HepG2 (cell line): ENCODE results near the gene C1orf226. TPM values are rescaled to one million over a fixed set of nuclear protein-coding genes. Genes with fewer than 3 reads are reported as not detected.

Source experiments
- ATAC-seq: fragments of 200-7000 bp; cut with Tn5 transposase; 3 replicates; pipeline ENCODE4 v1.9.1; 2020; ENCODE audit warnings: mild to moderate bottlenecking, moderate library complexity
- BruUV-seq: library from RNA; stranded (reverse); fragments of 400-500 nt; replicated peaks from 2 replicates; lab custom pipeline; 2021; lab: Mats Ljungman, UMichigan
- CTCF ChIA-PET: fragments of 300-600 bp; formaldehyde crosslinking; extraction: SDS; loops from one replicate; lab custom pipeline; 2021; ENCODE audit warnings: low total read pairs, inconsistent platforms, low intra/inter-chr PET ratio; lab: Yijun Ruan, JAX
- POLR2A ChIA-PET: fragments of 350-600 bp; sonication (Branson Sonifier 250); formaldehyde crosslinking; loops from one replicate; lab custom pipeline; 2020; ENCODE audit warnings: antibody characterized with exemption, inconsistent platforms; lab: Yijun Ruan, JAX
- DNase-seq: peaks from one replicate; pipeline ENCODE4 v3.0.0-alpha.2; 2015; ENCODE audit warnings: low spot score
- FAIRE-seq: peaks from 3 replicates; lab custom pipeline; 2011; peaks lifted over from hg19 to GRCh38; lab: Jason Lieb, UNC
- H2AFZ ChIP-seq: one replicate; pipeline ENCODE4 v1.6.1; 2011; ENCODE audit warnings: low read length, inconsistent platforms
- H3K27ac ChIP-seq: fragments of 300-600 bp; 3 replicates; pipeline ENCODE4 v1.8.0; 2011; ENCODE audit warnings: mixed run types, mild to moderate bottlenecking, mixed read lengths, low read length, inconsistent platforms; ENCODE audit not compliant: insufficient read depth; ENCODE audit errors: extremely low read length
- H3K27me3 ChIP-seq, 2 experiments: fragments of 200-600 bp in 1 of 2; 2 replicates in 1 of 2; 3 replicates in 1 of 2; pipeline versions ENCODE4 v1.6.0 to v1.8.0; 2011; ENCODE audit warnings: low read length in 2 of 2, mild to moderate bottlenecking in 2 of 2, moderate library complexity in 2 of 2, inconsistent platforms in 1 of 2; ENCODE audit not compliant: insufficient read depth in 2 of 2, control insufficient read depth in 1 of 2
- H3K36me3 ChIP-seq, 2 experiments: fragments of 200-600 bp in 1 of 2; replicated peaks in 1 of 2; 2 replicates in 1 of 2; 3 replicates in 1 of 2; pipeline versions ENCODE4 v1.5.1 to v1.8.0; 2011; ENCODE audit warnings: low read length in 2 of 2, inconsistent platforms in 1 of 2; ENCODE audit not compliant: insufficient read depth in 2 of 2, control insufficient read depth in 1 of 2
- H3K4me1 ChIP-seq: 2 replicates; pipeline ENCODE4 v1.5.1; 2012; ENCODE audit warnings: low read length, inconsistent platforms; ENCODE audit not compliant: insufficient read depth
- H3K4me2 ChIP-seq: 2 replicates; pipeline ENCODE4 v1.6.0; 2011; ENCODE audit warnings: low read depth, low read length, inconsistent platforms
- H3K4me3 ChIP-seq, 3 experiments: fragments of 200-600 bp in 1 of 3; sonication (generic), shearing (Covaris generic) in 1 of 3; replicated peaks in 1 of 3; 2 replicates each; pipeline ENCODE4 v1.5.1; 2011 to 2016; ENCODE audit warnings: low read length in 3 of 3, inconsistent platforms in 2 of 3, low read depth in 2 of 3, mild to moderate bottlenecking in 2 of 3, control low read depth in 1 of 3, mixed read lengths in 1 of 3; ENCODE audit not compliant: insufficient read depth in 1 of 3
- H3K79me2 ChIP-seq: one replicate; pipeline ENCODE4 v1.6.1; 2011; ENCODE audit warnings: low read length, inconsistent platforms; ENCODE audit not compliant: insufficient read depth
- H3K9ac ChIP-seq: 2 replicates; pipeline ENCODE4 v1.6.0; 2011; ENCODE audit warnings: mild to moderate bottlenecking, low read depth, low read length, inconsistent platforms; ENCODE audit not compliant: insufficient read depth
- H3K9me3 ChIP-seq: 2 replicates; pipeline ENCODE4 v1.5.1; 2012; ENCODE audit warnings: mild to moderate bottlenecking, low read length
- H4K20me1 ChIP-seq: 2 replicates; pipeline ENCODE4 v1.6.0; 2011; ENCODE audit warnings: inconsistent platforms, mild to moderate bottlenecking, low read length, moderate library complexity; ENCODE audit not compliant: insufficient read depth
- DNMT3B ChIP-seq: conservative IDR thresholded peaks from 2 replicates; pipeline ENCODE4 v1.6.1; 2016; ENCODE audit warnings: missing biosample characterization, control low read depth
- HDAC1 ChIP-seq: sonication (generic); formaldehyde crosslinking; IDR thresholded peaks from 2 replicates; pipeline ENCODE4 v1.5.1; 2020; ENCODE audit warnings: mild to moderate bottlenecking, missing genetic modification reagents
- RAD51 ChIP-seq: fragments of 450-650 bp; IDR thresholded peaks from 2 replicates; pipeline ENCODE4 v1.6.1; 2016; ENCODE audit warnings: borderline replicate concordance
- RARA ChIP-seq: IDR thresholded peaks from 2 replicates; pipeline ENCODE4 v1.6.1; 2016; ENCODE audit warnings: missing genetic modification reagents, missing compliant biosample characterization
- SP2 ChIP-seq: sonication (generic); formaldehyde crosslinking; IDR thresholded peaks from 2 replicates; pipeline ENCODE4 v1.5.1; 2020; ENCODE audit warnings: mild to moderate bottlenecking, missing genetic modification reagents
- WGBS: methylation state at CpG from one replicate; pipeline ENCODE4 v1.1.6; 2017; ENCODE audit warnings: low lambda C conversion rate; 5-methylcytosine and 5-hydroxymethylcytosine counted together
- in situ Hi-C: cut with HindIII; loops from 2 replicates; pipeline ENCODE4 v1.10.0; 2017; ENCODE audit warnings: low pct_unique_long_range_greater_than_20kb; ENCODE audit not compliant: extremely low pct_ligation_motif_present
- intact Hi-C: fragments of 100-400 bp; cut with micrococcal nuclease; formaldehyde crosslinking; loops from one replicate; pipeline ENCODE4 v1.10.0; 2022; ENCODE audit not compliant: unreplicated experiment
- polyA plus RNA-seq, 8 experiments: library from polyadenylated mRNA; depleted of rRNA in 3 of 8; stranded (reverse) in 7 of 8; unstranded in 1 of 8; fragments of >200 nt; fragmentation: Illumina TruSeq in 4 of 8; extraction: Trizol in 4 of 8; gene quantifications; 2 replicates each; pipeline versions ENCODE4 v1.2.1 to v1.2.3, GENCODE V29; 2011 to 2016; ENCODE audit warnings: low read depth in 4 of 8, missing spikeins in 1 of 8, mixed read lengths in 1 of 8; ENCODE audit not compliant: insufficient read depth in 1 of 8
- total RNA-seq, 5 experiments: library from RNA; depleted of rRNA; stranded (reverse); fragments of >200 nt; fragmentation: Illumina TruSeq; extraction: Trizol; gene quantifications; 2 replicates each; pipeline ENCODE4 v1.2.3, GENCODE V29; 2016; ENCODE audit warnings: low read depth in 1 of 5
- TF ChIP-seq, protein P1 (sequence below): sonication (generic); formaldehyde crosslinking; IDR thresholded peaks from 2 replicates; pipeline ENCODE4 v1.8.1; 2023; ENCODE audit warnings: mild to moderate bottlenecking, missing genetic modification reagents

Gene C1orf226
- total and polyA plus RNA-seq, 2 of the 13 experiments (the other 11 are each of a cell fraction or from before 2014, with no cell fraction given), result 4.7 to 4.9 TPM

DNA sequence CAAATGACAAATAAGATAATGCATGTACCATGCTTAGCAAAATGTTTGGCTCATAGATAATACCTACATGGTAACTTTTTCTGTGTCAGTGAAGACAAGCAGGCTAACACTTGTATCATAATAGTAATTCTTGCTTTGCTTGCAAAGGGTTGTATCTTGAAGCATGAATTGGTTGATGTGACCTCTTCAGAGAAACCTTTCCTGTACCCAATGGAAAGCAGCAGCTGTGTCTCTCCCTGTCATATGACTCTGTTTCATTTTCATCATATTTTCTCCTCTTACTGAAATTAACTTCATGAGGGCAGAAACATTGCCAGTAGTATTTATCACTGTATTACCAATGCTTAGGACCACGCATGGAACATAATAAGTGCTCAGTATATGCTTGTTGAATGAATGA lies 26.0 kb downstream of the C1orf226 start:
- H3K4me3 ChIP-seq, result no peak overlapping the region
- no peak for DNase-seq
- BruUV-seq, result no TSS peak
- in situ Hi-C loops (no loop called here), intact Hi-C loops (no loop called here)
- no peaks in the 10 kb centered on the region for H3K9me3 ChIP-seq
- no peak overlapping the region for H3K4me2 ChIP-seq
- POLR2A ChIA-PET, result no interaction called here
- H3K27me3 ChIP-seq, result peaks cover 0 to 4% of the 10 kb centered on the region in 2 experiments; a peak in 1 of 5 replicates
- no peaks in the 10 kb centered on the region for H3K79me2 ChIP-seq
- H2AFZ ChIP-seq, result no peak overlapping the region
- FAIRE-seq, result no peak
- H3K9ac ChIP-seq, result no peak overlapping the region
- no peaks in the 10 kb centered on the region for H4K20me1 ChIP-seq
- peaks cover 9% of the 10 kb centered on the region; the same call in 1 of the 2 replicates for H3K4me1 ChIP-seq
- TF ChIP-seq HDAC1 (CRISPR knock-in tag) (no peak), SP2 (CRISPR knock-in tag) (no peak), RAD51 (no peak)
- ATAC-seq, result no peak
- WGBS, result 96% methylated on average over 1 of the region's 1 CpG
- CTCF ChIA-PET, result no interaction called here
- no peak overlapping the region for H3K27ac ChIP-seq
- no peaks in the 10 kb centered on the region for H3K36me3 ChIP-seq

DNA sequence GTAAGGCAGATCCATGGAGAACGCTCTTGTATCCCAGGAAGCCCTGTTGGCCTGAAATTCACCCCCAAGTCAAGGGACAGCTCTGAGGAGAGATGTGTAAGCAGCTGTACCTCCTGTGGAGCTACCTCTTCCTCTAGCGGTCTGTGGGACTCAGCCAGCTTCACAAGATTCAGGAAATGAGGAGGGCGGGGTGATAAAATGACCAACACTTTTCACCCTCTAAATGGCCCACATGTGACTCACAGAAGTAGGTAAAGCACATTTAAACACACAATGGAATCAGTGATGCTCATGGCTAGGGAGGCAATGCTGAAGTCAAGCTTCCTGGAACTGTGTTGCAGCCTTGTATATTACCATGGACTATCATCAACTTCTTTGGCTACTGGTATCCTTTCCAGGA lies 30.5 kb downstream of the C1orf226 start, which contains the start of gene SH2D1B:
TSS of gene SH2D1B (minus strand) at position 135 of the 400 bp plus-strand sequence. CDS start at position 15, 120 bp downstream.
- FAIRE-seq, result no peak
- Histone ChIP-seq H3K4me1 (no peaks in the 10 kb centered on the region), H3K36me3 (no peaks in the 10 kb centered on the region), H3K9ac (no peak within 1 kb of the TSS), H3K79me2 (no peaks in the 10 kb centered on the region), H3K4me2 (no peak within 1 kb of the TSS), H3K27ac (no peak within 1 kb of the TSS), H3K9me3 (no peaks in the 10 kb centered on the region), H4K20me1 (no peaks in the 10 kb centered on the region), H2AFZ (no peak within 1 kb of the TSS), H3K27me3 (peaks cover 0 to 4% of the 10 kb centered on the region in 2 experiments; a peak in 1 of 5 replicates), H3K4me3 (no peak within 1 kb of the TSS)
- DNase-seq, result no peak
- intact Hi-C loops, result no loop called here
- 13% methylated on average over 3 of the region's 3 CpGs for WGBS
- in situ Hi-C loops, result no loop called here
- ATAC-seq, result no peak
- CTCF ChIA-PET, result no interaction called here
- TF ChIP-seq, protein P1, sequence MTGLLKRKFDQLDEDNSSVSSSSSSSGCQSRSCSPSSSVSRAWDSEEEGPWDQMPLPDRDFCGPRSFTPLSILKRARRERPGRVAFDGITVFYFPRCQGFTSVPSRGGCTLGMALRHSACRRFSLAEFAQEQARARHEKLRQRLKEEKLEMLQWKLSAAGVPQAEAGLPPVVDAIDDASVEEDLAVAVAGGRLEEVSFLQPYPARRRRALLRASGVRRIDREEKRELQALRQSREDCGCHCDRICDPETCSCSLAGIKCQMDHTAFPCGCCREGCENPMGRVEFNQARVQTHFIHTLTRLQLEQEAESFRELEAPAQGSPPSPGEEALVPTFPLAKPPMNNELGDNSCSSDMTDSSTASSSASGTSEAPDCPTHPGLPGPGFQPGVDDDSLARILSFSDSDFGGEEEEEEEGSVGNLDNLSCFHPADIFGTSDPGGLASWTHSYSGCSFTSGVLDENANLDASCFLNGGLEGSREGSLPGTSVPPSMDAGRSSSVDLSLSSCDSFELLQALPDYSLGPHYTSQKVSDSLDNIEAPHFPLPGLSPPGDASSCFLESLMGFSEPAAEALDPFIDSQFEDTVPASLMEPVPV (CRISPR knock-in tag), result no peak
- TF ChIP-seq DNMT3B, result no peak
- no peak for TF ChIP-seq RARA (CRISPR knock-in tag)
- POLR2A ChIA-PET, result no interaction called here
- no TSS peak for BruUV-seq
